ENCODE measurements around the gene CDC37L1.

Gene CDC37L1

GRCh38 chr9:4668604-4669003 is 10.8 kb upstream of the CDC37L1 start:
- no peak for DNase-seq (ENCODE audit: extremely low read depth, low read depth)
- no peak overlapping the region for H3K4me3 ChIP-seq (replicated peaks; ENCODE audit: low read depth, low read length)
- TF ChIP-seq, protein P1, sequence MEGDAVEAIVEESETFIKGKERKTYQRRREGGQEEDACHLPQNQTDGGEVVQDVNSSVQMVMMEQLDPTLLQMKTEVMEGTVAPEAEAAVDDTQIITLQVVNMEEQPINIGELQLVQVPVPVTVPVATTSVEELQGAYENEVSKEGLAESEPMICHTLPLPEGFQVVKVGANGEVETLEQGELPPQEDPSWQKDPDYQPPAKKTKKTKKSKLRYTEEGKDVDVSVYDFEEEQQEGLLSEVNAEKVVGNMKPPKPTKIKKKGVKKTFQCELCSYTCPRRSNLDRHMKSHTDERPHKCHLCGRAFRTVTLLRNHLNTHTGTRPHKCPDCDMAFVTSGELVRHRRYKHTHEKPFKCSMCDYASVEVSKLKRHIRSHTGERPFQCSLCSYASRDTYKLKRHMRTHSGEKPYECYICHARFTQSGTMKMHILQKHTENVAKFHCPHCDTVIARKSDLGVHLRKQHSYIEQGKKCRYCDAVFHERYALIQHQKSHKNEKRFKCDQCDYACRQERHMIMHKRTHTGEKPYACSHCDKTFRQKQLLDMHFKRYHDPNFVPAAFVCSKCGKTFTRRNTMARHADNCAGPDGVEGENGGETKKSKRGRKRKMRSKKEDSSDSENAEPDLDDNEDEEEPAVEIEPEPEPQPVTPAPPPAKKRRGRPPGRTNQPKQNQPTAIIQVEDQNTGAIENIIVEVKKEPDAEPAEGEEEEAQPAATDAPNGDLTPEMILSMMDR (IDR thresholded peaks at IDR 0.05; ENCODE audit: low read depth, low read length, missing control alignments), result no peak

DNA sequence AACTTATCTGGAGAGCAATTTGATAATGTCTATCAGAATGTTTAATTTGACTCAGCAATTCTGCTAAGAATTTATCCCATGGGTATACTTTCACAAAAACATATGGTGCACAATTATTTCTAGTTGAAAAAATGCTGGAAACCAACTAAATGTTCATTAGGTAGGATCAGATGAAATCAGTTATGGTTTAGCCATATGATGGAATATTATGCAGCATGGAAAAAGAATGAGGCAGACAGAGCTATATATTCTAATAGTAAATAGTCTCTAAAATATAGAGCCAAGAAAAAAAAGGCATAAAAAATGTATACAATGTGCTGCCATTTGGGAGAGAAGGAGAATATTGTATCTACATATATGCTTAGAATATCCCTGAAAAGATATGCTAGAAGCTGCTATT is 9.5 kb upstream of the CDC37L1 start:
- no peak overlapping the region for H3K4me3 ChIP-seq (replicated peaks; ENCODE audit: low read depth, low read length)
- no peak for DNase-seq (ENCODE audit: extremely low read depth, low read depth)
- TF ChIP-seq, protein P1 (IDR thresholded peaks at IDR 0.05; ENCODE audit: low read depth, low read length, missing control alignments), result no peak

- TF ChIP-seq, protein P1 (IDR thresholded peaks at IDR 0.05; ENCODE audit: low read depth, low read length, missing control alignments), result no peak
- DNase-seq (ENCODE audit: extremely low read depth, low read depth), result no peak
- no peak overlapping the region for H3K4me3 ChIP-seq (replicated peaks; ENCODE audit: low read depth, low read length)
These were observed 8.8 kb upstream of the CDC37L1 start for GRCh38 chr9:4670591-4670990.

GRCh38 chr9:4671737-4672136 is 7.6 kb upstream of the CDC37L1 start:
- TF ChIP-seq, protein P1 (IDR thresholded peaks at IDR 0.05; ENCODE audit: low read depth, low read length, missing control alignments), result no peak
- H3K4me3 ChIP-seq (replicated peaks; ENCODE audit: low read depth, low read length), result no peak overlapping the region
- no peak for DNase-seq (ENCODE audit: extremely low read depth, low read depth)

- H3K4me3 ChIP-seq (replicated peaks; ENCODE audit: low read depth, low read length), result no peak overlapping the region
- TF ChIP-seq, protein P1 (IDR thresholded peaks at IDR 0.05; ENCODE audit: low read depth, low read length, missing control alignments), result no peak
- DNase-seq (ENCODE audit: extremely low read depth, low read depth), result peak; percentile 94
These were observed 4.6 kb upstream of the CDC37L1 start for GRCh38 chr9:4674783-4675182.

DNA sequence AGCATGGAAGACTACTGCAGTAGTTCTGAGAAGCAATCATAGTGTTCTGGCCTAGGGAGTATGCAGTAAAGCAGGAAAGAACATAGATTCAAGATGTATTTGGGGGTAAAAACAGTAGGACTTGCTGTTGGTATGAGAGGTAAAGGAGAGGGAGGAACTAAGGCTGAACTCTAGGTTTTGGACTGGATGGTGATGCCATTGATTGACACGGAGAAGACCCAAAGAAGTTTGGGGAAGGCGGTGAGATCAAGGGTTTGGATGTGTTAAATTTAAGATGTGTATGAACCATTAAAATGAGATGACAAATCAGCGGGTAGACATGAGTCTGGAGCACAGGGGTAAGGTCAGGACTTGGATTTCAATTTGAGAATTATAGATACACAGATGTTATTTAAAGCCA is 2.0 kb upstream of the CDC37L1 start:
- DNase-seq (ENCODE audit: extremely low read depth, low read depth), result no peak
- TF ChIP-seq, protein P1 (IDR thresholded peaks at IDR 0.05; ENCODE audit: low read depth, low read length, missing control alignments), result no peak

DNA sequence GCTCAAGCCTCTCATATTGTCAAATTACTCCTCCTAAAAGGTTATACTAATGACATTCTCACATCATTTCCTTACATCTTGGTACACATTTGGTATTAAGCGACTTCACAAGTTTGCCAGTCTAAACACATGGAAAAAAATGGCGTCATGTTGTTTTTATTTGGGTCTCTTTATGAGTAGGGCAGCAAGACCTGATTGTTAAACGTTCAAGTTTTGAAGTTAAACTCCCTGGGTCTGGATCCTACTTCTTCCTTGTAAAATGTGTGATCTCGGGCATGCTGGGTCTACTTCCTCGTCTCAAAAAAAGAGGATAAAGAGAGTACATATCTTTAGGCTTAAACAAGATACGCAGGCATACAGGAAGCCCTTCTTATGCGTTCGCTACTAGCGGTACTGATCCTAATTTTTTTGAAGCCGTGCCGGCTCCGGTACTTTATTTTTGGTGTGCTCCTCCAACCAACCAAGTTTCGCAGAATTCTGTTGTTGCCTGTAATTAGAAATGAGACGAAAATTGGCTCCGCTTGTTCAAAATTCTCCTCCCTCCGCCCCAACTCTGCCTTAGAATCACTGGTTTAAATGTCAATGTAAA is 596 bp upstream of the CDC37L1 start:
- TF ChIP-seq, protein P1 (IDR thresholded peaks at IDR 0.05; ENCODE audit: low read depth, low read length, missing control alignments), result no peak
- DNase-seq (ENCODE audit: extremely low read depth, low read depth), result no peak
- H3K4me3 ChIP-seq (replicated peaks; ENCODE audit: low read depth, low read length), result peak overlapping the region; percentile 94

More for the DNA sequence above, 2.0 kb upstream of the CDC37L1 start:
- no peak overlapping the region for H3K4me3 ChIP-seq (replicated peaks; ENCODE audit: low read depth, low read length)
